HG03045 (cell line): ENCODE measurements around the gene GLIS1.

Source experiments
- ATAC-seq: cut with Tn5 transposase; IDR thresholded peaks from one replicate; pipeline ENCODE4 v1.9.1; 2021; ENCODE audit warnings: mild to moderate bottlenecking, moderate library complexity; ENCODE audit not compliant: unreplicated experiment

The GLIS1 gene

GRCh38 chr1:53553734-53554509 is 185.0 kb downstream of the GLIS1 start:
- no peak for ATAC-seq

- ATAC-seq = no peak
Observed at GRCh38 chr1:53552981-53553733, 185.8 kb downstream of the GLIS1 start.

- ATAC-seq = no peak
Observed at GRCh38 chr1:53552146-53552861, 186.7 kb downstream of the GLIS1 start.

- no peak for ATAC-seq
Observed at GRCh38 chr1:53551428-53551995, 187.5 kb downstream of the GLIS1 start.

- no peak for ATAC-seq
Observed at GRCh38 chr1:53550201-53550741, 188.7 kb downstream of the GLIS1 start.

- no peak for ATAC-seq
Observed at GRCh38 chr1:53549781-53550180, 189.2 kb downstream of the GLIS1 start.

- no peak for ATAC-seq
Observed at GRCh38 chr1:53549287-53549686, 189.7 kb downstream of the GLIS1 start.

- no peak for ATAC-seq
Observed at GRCh38 chr1:53548031-53548491, 190.9 kb downstream of the GLIS1 start.

GRCh38 chr1:53547231-53547790 is 191.7 kb downstream of the GLIS1 start:
- ATAC-seq = no peak

- no peak for ATAC-seq
Observed at GRCh38 chr1:53546409-53547155, 192.4 kb downstream of the GLIS1 start.

- no peak for ATAC-seq
Observed at GRCh38 chr1:53545663-53546408, 193.1 kb downstream of the GLIS1 start.

- no peak for ATAC-seq
Observed at GRCh38 chr1:53544728-53545515, 194.0 kb downstream of the GLIS1 start.

GRCh38 chr1:53543778-53544695 is 194.9 kb downstream of the GLIS1 start:
- no peak for ATAC-seq

- ATAC-seq = no peak
Observed at GRCh38 chr1:53543130-53543777, 195.7 kb downstream of the GLIS1 start.

- no peak for ATAC-seq
Observed at GRCh38 chr1:53542551-53542950, 196.4 kb downstream of the GLIS1 start.

GRCh38 chr1:53541761-53542550 is 197.0 kb downstream of the GLIS1 start:
- no peak for ATAC-seq
